T-cell (primary cell): ENCODE results near the gene FAM76A. TPM values are rescaled to one million over a fixed set of nuclear protein-coding genes. Genes with fewer than 3 reads are reported as not detected.

ENCODE experiments used
- ATAC-seq, 4 experiments: fragments of 200-7000 bp in 3 of 4; fragments of 150-1000 bp in 1 of 4; cut with Tn5 transposase; replicated peaks in 1 of 4; 1 replicate in 3 of 4; 2 replicates in 1 of 4; pipeline ENCODE4 v1.10.0; 2021; ENCODE audit warnings: moderate library complexity in 3 of 4, mild to moderate bottlenecking in 2 of 4, moderate number of reproducible peaks in 1 of 4
- CTCF ChIA-PET, 2 donors: fragments of 300-600 bp; sonication (Branson Sonifier 250); formaldehyde crosslinking; loops; one replicate each; lab custom pipeline; 2022; ENCODE audit warnings: antibody characterized with exemption in 2 of 2; lab: Charles Lee
- POLR2A ChIA-PET, 2 donors: fragments of 300-600 bp; sonication (Branson Sonifier 250); formaldehyde crosslinking; loops; one replicate each; lab custom pipeline; 2022; ENCODE audit warnings: antibody characterized with exemption in 2 of 2; lab: Charles Lee
- DNase-seq, 35 experiments: peaks; one replicate each; pipeline versions ENCODE4 v3.0.0 to v3.0.0-alpha.2; 2013 to 2023
- H3K27ac ChIP-seq: one replicate; pipeline ENCODE4 v1.5.1; 2013; ENCODE audit warnings: low read length
- H3K27me3 ChIP-seq, 2 experiments: replicated peaks in 1 of 2; 1 replicate in 1 of 2; 2 replicates in 1 of 2; pipeline versions ENCODE4 v1.6.1 to v1.7.0; 2013; ENCODE audit warnings: low read length in 1 of 2, mixed read lengths in 1 of 2; ENCODE audit not compliant: control insufficient read depth in 2 of 2, insufficient read depth in 2 of 2; ENCODE audit errors: extremely low read depth in 1 of 2
- H3K36me3 ChIP-seq, 2 donors: 1 replicate in 1 of 2; 2 replicates in 1 of 2; pipeline versions ENCODE4 v1.6.1 to v1.7.0; 2013; ENCODE audit warnings: low read length in 1 of 2; ENCODE audit not compliant: control insufficient read depth in 2 of 2, insufficient read depth in 1 of 2; ENCODE audit errors: extremely low read depth in 1 of 2
- H3K4me1 ChIP-seq, 2 experiments: 1 replicate in 1 of 2; 2 replicates in 1 of 2; pipeline versions ENCODE4 v1.6.1 to v1.7.0; 2013; ENCODE audit warnings: low read length in 2 of 2, mixed read lengths in 1 of 2; ENCODE audit not compliant: insufficient read depth in 2 of 2, control insufficient read depth in 1 of 2; ENCODE audit errors: extremely low read depth in 1 of 2
- H3K4me3 ChIP-seq, 2 donors: 1 replicate in 1 of 2; 2 replicates in 1 of 2; pipeline versions ENCODE4 v1.5.1 to v1.7.0; 2013; ENCODE audit warnings: mild to moderate bottlenecking in 2 of 2, low read length in 1 of 2, moderate library complexity in 1 of 2; ENCODE audit not compliant: control insufficient read depth in 1 of 2; ENCODE audit errors: extremely low read depth in 1 of 2
- H3K9me3 ChIP-seq: 2 replicates; pipeline ENCODE4 v1.7.0; 2013
- H3K27ac Mint-ChIP-seq, 2 donors: one replicate each; pipeline ENCODE4 v1.8.0; 2020 to 2021; ENCODE audit warnings: mild to moderate bottlenecking in 2 of 2, mixed read lengths in 2 of 2
- H3K27me3 Mint-ChIP-seq, 2 donors: one replicate each; pipeline ENCODE4 v1.8.0; 2021 to 2022; ENCODE audit warnings: mixed read lengths in 2 of 2
- H3K36me3 Mint-ChIP-seq: one replicate; pipeline ENCODE4 v1.8.0; 2021; ENCODE audit warnings: mixed read lengths
- H3K4me1 Mint-ChIP-seq, 3 donors: one replicate each; pipeline ENCODE4 v1.8.0; 2020 to 2022; ENCODE audit warnings: mixed read lengths in 3 of 3, mild to moderate bottlenecking in 1 of 3
- H3K4me3 Mint-ChIP-seq, 3 donors: one replicate each; pipeline ENCODE4 v1.8.0; 2020 to 2022; ENCODE audit warnings: mild to moderate bottlenecking in 3 of 3, mixed read lengths in 3 of 3, moderate library complexity in 3 of 3
- H3K9me3 Mint-ChIP-seq, 3 donors: one replicate each; pipeline ENCODE4 v1.8.0; 2020 to 2022; ENCODE audit warnings: mixed read lengths in 3 of 3
- WGBS: methylation state at CpG from one replicate; pipeline ENCODE4 v1.1.5; 2013; ENCODE audit warnings: missing lambda C conversion rate; ENCODE audit not compliant: insufficient coverage; 5-methylcytosine and 5-hydroxymethylcytosine counted together
- total RNA-seq, 35 experiments: library from RNA in 6 of 35; stranded (reverse) in 6 of 35; fragments of 120-200 nt in 1 of 35; gene quantifications; one replicate each; pipeline versions ENCODE4 v1.2.1 to v1.2.4 and lab custom pipeline; 2013 to 2026

FAM76A gene
- total RNA-seq, 5 donors from 2014 or later (not counting 1 experiment from before 2014, with no cell fraction given), result 18.1 to 23.4 (median 21.2) TPM

DNA sequence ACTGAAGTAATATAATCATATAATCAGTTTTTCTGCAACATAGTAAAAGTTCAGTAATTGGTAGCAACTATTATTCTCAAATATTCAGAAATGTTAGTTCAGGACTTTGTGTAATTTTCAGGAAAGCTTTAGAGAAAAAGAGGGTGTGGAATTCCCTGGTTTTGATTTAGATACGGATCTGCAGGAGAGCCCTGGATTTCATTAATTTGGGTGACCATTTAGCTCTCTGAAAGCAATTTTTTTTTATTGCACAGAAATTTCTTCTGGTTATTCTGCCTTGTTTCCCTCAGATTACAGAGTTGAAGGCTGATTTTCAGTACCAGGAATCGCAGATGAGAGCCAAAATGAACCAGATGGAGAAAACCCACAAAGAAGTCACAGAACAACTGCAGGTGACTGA lies 33.5 kb downstream of the FAM76A start:
- Mint-ChIP-seq H3K4me1 (no peaks in the 10 kb centered on the region), H3K27ac (no peak overlapping the region), H3K27me3 (no peaks in the 10 kb centered on the region), H3K9me3 (no peaks in the 10 kb centered on the region), H3K4me3 (no peak overlapping the region), H3K36me3 (peaks cover 46% of the 10 kb centered on the region)
- H3K36me3 ChIP-seq, result peaks cover 3 to 67% of the 10 kb centered on the region in 2 donors
- no peak overlapping the region for H3K4me3 ChIP-seq
- ChIA-PET POLR2A (interaction anchor here (0.6 to 0.7 kb wide), 4 partner anchors 13 to 404 kb away, joined by 4 to 8 read pairs (median 6); no protein-coding TSS in a partner anchor), CTCF (interaction anchor here (0.6 to 0.7 kb wide), 3 partner anchors 321 to 794 kb away, joined by 3 to 10 read pairs (median 4); no protein-coding TSS in a partner anchor)
- ATAC-seq (no peak), DNase-seq (no peak)
- WGBS, result 100% methylated on average over 1 of the region's 2 CpGs
- H3K9me3 ChIP-seq, result no peaks in the 10 kb centered on the region
- no peaks in the 10 kb centered on the region for H3K4me1 ChIP-seq
- no peaks in the 10 kb centered on the region for H3K27me3 ChIP-seq
- H3K27ac ChIP-seq, result no peak overlapping the region

DNA sequence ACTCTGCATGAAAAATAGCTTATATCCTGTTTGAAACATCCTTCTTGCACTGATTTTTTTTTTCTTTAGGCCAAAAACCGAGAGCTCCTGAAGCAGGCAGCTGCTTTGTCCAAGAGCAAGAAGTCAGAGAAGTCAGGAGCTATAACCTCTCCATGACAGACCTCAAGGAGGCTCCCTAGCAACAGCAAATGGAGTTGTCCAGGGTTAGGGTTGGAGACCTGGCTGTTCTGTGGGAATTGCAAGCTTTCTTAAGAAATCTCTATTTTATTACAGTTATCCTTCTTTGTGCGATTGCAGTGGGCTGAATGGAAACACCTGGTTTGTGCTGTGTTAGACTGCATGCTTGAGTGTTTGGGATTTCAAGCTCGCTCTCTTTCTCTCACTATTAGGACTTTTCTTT lies 34.7 kb downstream of the FAM76A start:
- ATAC-seq (no peak), DNase-seq (no peak)
- CTCF ChIA-PET, result interaction anchor here in 1 of 2 donors (0.7 kb wide), 1 partner anchor 21 kb away, joined by 4 read pairs; no protein-coding TSS in a partner anchor
- H3K27ac Mint-ChIP-seq, result no peak overlapping the region
- H3K27ac ChIP-seq, result no peak overlapping the region
- H3K9me3 Mint-ChIP-seq, result no peaks in the 10 kb centered on the region
- no peaks in the 10 kb centered on the region for H3K27me3 Mint-ChIP-seq
- no peaks in the 10 kb centered on the region for H3K9me3 ChIP-seq
- POLR2A ChIA-PET, result no interaction called here
- no peak overlapping the region for H3K4me3 Mint-ChIP-seq
- peaks cover 3 to 55% of the 10 kb centered on the region in 2 donors for H3K36me3 ChIP-seq
- H3K36me3 Mint-ChIP-seq, result peaks cover 40% of the 10 kb centered on the region
- no peaks in the 10 kb centered on the region for H3K4me1 Mint-ChIP-seq
- H3K27me3 ChIP-seq, result no peaks in the 10 kb centered on the region
- H3K4me1 ChIP-seq, result no peaks in the 10 kb centered on the region
- no peak overlapping the region for H3K4me3 ChIP-seq
- no CpG with 5 or more reads among the region's 3 CpGs for WGBS

GRCh38 chr1:27762033-27762432 lies 36.3 kb downstream of the FAM76A start:
- Mint-ChIP-seq H3K27ac (no peak overlapping the region), H3K4me3 (no peak overlapping the region), H3K36me3 (peaks cover 28% of the 10 kb centered on the region), H3K4me1 (no peaks in the 10 kb centered on the region), H3K27me3 (no peaks in the 10 kb centered on the region), H3K9me3 (no peaks in the 10 kb centered on the region)
- H3K4me3 ChIP-seq, result no peak overlapping the region
- WGBS, result no CpG with 5 or more reads among the region's 1 CpG
- no peaks in the 10 kb centered on the region for H3K27me3 ChIP-seq
- POLR2A ChIA-PET, result no interaction called here
- DNase-seq, result no peak
- H3K27ac ChIP-seq, result no peak overlapping the region
- ATAC-seq, result no peak
- H3K4me1 ChIP-seq, result peaks cover 0 to 2% of the 10 kb centered on the region in 2 experiments
- CTCF ChIA-PET, result no interaction called here
- no peaks in the 10 kb centered on the region for H3K9me3 ChIP-seq
- peaks cover 3 to 39% of the 10 kb centered on the region in 2 donors for H3K36me3 ChIP-seq

DNA sequence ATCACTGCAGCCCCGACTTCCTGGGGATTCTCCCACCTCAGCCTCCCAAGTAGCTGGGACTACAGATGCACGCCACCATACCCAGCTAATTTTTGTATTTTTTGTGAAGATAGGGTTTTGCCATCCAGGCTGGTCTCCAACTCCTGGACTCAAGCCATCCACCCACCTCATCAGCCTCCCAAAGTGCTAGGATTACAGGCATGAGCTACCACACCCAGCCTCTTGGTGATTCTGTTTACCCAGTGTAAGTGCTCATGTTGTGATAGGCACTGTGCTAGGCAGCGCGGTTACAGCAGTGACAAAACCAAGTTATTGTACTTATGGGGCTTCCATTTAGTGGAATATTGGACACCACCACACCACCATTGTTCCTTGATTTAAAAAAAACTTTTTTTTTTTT lies 37.6 kb downstream of the FAM76A start:
- CTCF ChIA-PET, result interaction anchor here in 1 of 2 donors (0.6 kb wide), 1 partner anchor 974 kb away, joined by 3 read pairs; the partner anchor contains the start of gene YTHDF2
- H3K9me3 ChIP-seq, result no peaks in the 10 kb centered on the region
- peaks cover 23% of the 10 kb centered on the region for H3K36me3 Mint-ChIP-seq
- peaks cover 3 to 32% of the 10 kb centered on the region in 2 donors for H3K36me3 ChIP-seq
- peaks cover 0 to 2% of the 10 kb centered on the region in 2 experiments for H3K4me1 ChIP-seq
- WGBS, result no CpG with 5 or more reads among the region's 4 CpGs
- H3K27ac ChIP-seq, result no peak overlapping the region
- no peak overlapping the region for H3K4me3 ChIP-seq
- H3K27me3 Mint-ChIP-seq, result no peaks in the 10 kb centered on the region
- DNase-seq (no peak), ATAC-seq (no peak)
- no peaks in the 10 kb centered on the region for H3K4me1 Mint-ChIP-seq
- H3K9me3 Mint-ChIP-seq, result no peaks in the 10 kb centered on the region
- POLR2A ChIA-PET, result interaction anchor here in 1 of 2 donors (0.6 kb wide), 1 partner anchor 686 kb away, joined by 6 read pairs; no protein-coding TSS in a partner anchor
- no peak overlapping the region for H3K27ac Mint-ChIP-seq
- H3K27me3 ChIP-seq, result no peaks in the 10 kb centered on the region
- no peak overlapping the region for H3K4me3 Mint-ChIP-seq

DNA sequence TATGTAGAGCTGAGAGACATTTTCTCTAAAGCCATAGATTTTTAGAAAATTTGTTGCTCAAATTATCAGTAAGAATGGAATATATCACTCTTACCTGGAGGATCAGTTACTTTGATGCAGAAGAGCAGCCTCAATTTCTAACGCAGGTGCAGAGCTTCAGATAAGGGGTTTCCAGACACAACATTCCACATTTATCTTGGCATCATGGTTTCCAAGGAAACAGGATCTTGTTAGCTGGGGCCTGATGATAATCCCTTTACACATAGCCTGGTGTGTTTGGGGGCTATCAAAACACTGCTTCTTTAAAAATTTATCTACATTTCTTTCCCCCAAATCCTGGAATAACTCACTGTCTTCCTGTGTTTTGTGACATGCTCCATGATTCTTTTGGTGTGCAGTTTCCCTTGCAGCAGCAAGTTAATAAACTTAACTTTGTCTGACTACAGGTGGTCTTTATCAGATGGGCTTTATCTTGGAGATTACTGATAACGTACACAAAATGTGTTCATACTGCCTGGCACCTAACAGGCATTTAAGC lies 44.6 kb downstream of the FAM76A start:
- ATAC-seq (no peak), DNase-seq (no peak)
- no peak overlapping the region for H3K27ac ChIP-seq
- H3K36me3 ChIP-seq, result no peaks in the 10 kb centered on the region
- Mint-ChIP-seq H3K27me3 (no peaks in the 10 kb centered on the region), H3K4me1 (peaks cover 15 to 21% (median 20%) of the 10 kb centered on the region in 3 donors), H3K9me3 (no peaks in the 10 kb centered on the region), H3K4me3 (no peak overlapping the region), H3K36me3 (no peaks in the 10 kb centered on the region), H3K27ac (no peak overlapping the region)
- H3K27me3 ChIP-seq, result no peaks in the 10 kb centered on the region
- peaks cover 17 to 19% of the 10 kb centered on the region in 2 experiments for H3K4me1 ChIP-seq
- POLR2A ChIA-PET, result interaction anchor here in 1 of 2 donors (0.8 kb wide), 1 partner anchor 1769 kb away, joined by 3 read pairs; no protein-coding TSS in a partner anchor
- CTCF ChIA-PET, result interaction anchor here (0.6 to 1.0 kb wide), 3 partner anchors 100 to 658 kb away, joined by 3 read pairs; no protein-coding TSS in a partner anchor
- no peaks in the 10 kb centered on the region for H3K9me3 ChIP-seq
- WGBS, result no CpG with 5 or more reads among the region's 2 CpGs
- no peak overlapping the region for H3K4me3 ChIP-seq

- no peaks in the 10 kb centered on the region for H3K9me3 ChIP-seq
- peak overlapping the region; percentile 82 to 86 for H3K4me3 ChIP-seq
- POLR2A ChIA-PET, result interaction anchor here (0.5 to 1.6 kb wide), 11 partner anchors 9 to 1780 kb away, joined by 3 to 25 read pairs (median 4); partner anchors contain the start of gene FAM76A (in 2 of the 2)
- H3K4me1 ChIP-seq, result peaks cover 15 to 19% of the 10 kb centered on the region in 2 experiments
- Mint-ChIP-seq H3K27me3 (no peaks in the 10 kb centered on the region), H3K36me3 (peaks cover 6% of the 10 kb centered on the region), H3K27ac (peak overlapping the region; percentile 97 to 98), H3K4me1 (peaks cover 29 to 34% (median 32%) of the 10 kb centered on the region in 3 donors), H3K9me3 (no peaks in the 10 kb centered on the region), H3K4me3 (peak overlapping the region; percentile 84 to 98 (median 93))
- H3K27me3 ChIP-seq, result no peaks in the 10 kb centered on the region
- 24% methylated on average over 5 of the region's 18 CpGs for WGBS
- peak overlapping the region; percentile 91 for H3K27ac ChIP-seq
- DNase-seq (peak in 1 of 35 experiments; percentile 20), ATAC-seq (no peak)
- CTCF ChIA-PET, result interaction anchor here (0.5 to 1.9 kb wide), 13 partner anchors 25 to 1880 kb away, joined by 3 to 20 read pairs (median 3); partner anchors contain the start of genes FAM76A (in 1 of the 2) and SRSF4 (in 1 of the 2)
- H3K36me3 ChIP-seq, result no peaks in the 10 kb centered on the region
Observed at GRCh38 chr1:27772036-27772931, 46.5 kb downstream of the FAM76A start.
